Renal cortical epithelial cell (primary cell): ENCODE data around the gene SLC25A24. TPM values are rescaled to one million over a fixed set of nuclear protein-coding genes. Genes with fewer than 3 reads are reported as not detected.
"Not testable (repeated sequence)": the region's sequence is repeated elsewhere in the genome, so short reads cannot be mapped to it uniquely, and the experiment has no call there.

Source experiments
- DNase-seq: peaks from one replicate; pipeline ENCODE4 v3.0.0-alpha.2; 2011; ENCODE audit warnings: low read depth
- total RNA-seq: library from RNA; depleted of rRNA; stranded (reverse); fragments of >200 nt; gene quantifications from 2 replicates; pipeline ENCODE4 v1.2.3, GENCODE V29; 2014

Gene SLC25A24
- total RNA-seq, 1 donor from 2014 or later = 67.5 TPM

DNA sequence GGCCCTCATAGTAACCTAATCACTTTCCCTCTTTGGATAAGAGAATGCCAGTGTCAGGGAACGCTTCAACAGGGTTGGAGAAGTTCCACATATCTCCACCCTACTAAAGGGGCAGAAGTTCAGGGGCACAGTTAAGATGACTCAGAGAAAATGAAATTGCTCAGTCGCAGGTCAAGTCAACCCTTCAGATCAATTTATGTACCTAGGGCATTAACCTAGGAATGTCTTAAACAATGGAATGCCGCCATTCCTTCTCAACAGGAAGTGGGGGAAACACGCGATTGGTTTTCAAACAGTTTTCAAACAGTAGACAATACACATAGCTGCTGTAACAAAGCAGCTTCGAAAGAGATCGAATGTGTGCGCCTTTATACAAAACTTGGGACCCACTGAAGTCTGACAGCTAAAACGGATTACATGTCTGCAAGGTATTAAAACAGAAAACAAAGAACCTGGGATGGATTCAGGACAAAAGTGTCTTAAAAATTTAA is 897 bp downstream of the SLC25A24 start:
- DNase-seq = peak; percentile 84

DNA sequence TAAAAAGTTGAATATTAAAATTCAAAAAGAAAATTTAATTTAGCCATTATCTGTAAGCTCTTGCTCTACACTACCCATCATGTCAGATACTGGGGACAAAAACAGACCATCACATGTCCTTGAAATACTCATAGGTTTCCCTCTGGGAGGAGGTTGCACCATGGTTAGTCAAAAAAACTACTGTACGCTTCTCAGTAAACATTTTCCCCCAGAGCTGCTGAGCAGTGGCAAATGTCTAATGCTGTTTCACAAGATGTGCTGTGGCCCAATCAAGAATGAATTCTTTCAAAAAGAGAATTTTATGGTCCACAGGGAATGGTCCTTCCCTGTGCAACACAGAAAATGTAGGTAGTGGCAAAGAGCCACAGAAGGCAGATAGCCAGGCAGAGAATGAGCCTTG is 6.1 kb downstream of the SLC25A24 start:
- DNase-seq = no peak

DNA sequence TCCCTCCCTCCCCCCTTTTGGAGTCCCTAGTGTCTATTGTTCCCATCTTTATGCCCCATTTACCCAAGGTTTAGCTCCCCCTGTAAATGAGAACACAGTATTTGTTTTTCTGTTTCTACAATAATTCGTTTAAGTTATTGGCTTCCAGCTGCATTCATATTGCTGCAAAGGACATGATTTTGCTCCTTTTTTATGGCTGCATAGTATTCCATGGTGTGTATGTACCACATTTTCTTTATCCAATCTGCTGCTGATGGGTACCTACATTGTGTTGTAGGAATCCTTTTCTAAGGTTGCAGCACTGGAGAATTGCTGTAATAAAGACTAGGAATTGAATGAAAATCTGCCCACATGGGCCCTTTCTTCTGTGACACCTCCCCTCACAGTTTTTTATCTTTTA is 6.8 kb downstream of the SLC25A24 start:
- DNase-seq = no peak

DNA sequence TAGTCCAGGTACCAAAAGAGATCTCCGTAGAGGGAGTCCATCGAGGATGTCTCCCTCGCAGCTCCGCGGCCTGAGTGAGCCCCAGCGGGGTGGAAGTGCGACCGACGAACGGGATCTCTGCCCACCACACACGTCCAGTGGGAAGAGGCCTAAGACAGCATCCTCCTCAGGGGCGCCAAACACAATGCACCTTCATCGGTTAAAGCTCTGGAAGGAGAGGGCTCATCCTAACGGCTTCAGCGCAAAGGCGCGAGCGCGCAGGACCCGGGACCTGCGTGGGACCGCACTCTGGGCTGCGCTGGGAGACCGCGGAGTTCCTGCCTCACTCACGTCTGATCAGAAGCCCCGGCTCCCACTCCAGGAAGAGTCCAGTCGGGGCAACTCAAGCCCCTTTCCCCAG is 7.6 kb downstream of the SLC25A24 start:
- DNase-seq = no peak

DNA sequence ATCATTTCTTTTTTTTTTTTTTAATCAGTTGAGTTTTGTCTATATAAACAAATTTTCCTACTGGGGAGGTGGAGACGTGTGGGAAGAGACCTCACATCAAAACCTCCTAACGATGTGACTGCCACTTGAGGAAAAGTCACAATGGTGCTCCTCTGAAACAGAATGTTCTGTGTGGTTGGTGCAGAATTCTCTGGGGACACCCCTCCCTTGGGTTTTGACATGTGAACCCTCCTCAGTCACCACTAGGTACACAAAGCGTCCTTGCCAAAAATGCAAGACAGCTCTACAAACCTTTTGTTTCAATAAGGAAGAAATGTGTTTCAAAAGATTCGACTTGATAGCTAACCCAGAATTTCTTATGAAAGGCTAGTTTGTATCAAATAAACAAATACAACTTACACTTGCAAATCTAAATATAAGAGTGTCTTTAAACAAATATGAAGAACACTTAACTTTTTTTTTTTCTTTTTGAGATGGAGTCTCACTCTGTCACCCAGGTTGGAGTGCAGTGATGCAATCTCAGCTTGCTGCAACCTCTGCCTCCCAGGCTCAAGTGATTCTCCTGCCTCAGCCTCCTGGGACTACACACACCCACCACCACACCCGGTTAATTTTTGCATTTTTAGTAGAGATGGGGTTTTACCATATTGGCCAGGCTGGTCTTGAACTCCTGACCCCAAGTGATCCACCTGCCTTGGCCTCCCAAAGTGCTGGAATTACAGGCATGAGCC is 9.3 kb downstream of the SLC25A24 start:
- DNase-seq = no peak

DNA sequence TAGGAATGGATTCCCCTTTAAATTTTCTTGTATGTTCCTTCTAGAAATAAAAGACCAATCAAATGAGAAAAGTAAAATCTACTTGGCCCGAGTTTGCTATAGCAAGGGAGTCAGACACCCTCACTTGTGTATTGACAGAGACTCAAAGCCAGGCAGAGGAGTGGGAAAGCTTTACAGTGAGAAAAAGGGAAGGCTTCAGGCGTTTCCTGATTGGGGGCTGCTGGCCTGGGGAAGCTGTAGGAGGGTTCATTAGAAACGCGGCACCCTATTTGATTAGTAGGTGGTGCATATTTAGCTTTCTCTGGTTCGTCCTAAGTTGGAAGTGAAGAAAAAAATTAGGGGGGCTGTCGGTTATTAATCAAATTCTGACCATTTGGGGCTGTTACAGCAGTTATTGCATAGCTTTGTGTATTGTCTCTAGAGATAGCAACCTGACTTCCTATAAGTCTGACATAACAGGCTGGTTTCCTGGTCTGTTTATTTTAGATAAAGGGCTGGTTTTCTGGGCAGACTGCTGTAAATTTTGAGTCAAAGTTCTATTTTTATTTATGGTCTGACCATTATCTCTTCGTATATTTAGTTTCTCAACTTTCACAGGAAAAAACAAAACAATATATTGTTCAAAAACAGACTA is 10.0 kb downstream of the SLC25A24 start:
- DNase-seq = no peak

DNA sequence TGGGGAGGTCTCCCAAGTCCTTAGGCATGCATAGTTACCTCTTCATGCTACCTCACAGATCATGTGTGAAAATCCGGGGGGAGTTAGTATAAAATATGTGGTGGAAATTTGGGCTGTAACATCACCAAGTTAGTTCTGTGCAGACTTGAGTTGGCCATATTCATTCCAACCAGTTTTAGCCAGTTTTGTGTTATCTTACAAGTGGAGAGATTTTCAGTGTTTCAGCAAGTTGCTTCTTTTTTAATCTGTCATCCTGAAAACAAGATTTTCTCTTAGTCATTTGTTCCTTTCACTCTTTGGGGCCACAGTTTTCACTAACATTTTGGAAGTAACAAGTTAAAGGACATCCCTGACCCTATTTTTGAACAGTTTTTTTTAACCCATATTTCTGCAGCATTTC is 11.3 kb downstream of the SLC25A24 start:
- no peak for DNase-seq

DNA sequence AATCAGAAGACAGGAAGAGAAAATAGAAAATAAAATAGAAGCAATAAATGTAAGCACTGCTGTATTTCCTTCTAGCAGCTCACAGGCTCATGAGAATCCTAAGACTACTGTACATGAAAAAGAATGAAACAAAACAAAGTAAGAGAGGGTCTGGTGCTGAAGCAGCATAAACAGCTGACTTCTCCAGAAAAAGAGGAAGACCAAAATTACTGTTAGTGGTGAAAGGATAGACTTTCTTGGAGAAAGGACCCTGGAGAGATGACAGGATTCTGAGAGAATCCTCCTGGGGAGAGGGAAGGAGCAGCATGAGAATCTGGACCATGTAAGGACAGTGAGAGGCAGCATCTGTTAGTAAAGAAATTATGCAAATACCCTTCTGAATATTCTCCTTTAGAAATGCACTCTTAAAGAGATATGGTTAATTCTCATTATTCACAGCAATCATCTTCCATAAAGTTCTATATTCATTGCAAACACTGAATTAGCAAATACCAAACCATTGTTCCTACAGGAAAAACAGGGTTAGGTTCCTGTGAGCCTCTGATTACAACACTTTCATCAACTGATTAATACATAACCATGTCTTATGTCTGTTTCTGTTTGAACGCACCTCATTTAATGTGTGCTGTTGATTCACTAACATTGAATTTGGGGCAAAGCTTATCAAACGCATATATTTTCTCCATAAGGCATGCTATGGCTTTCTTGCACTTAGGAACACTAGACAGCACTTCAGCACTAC is 17.0 kb downstream of the SLC25A24 start:
- no peak for DNase-seq

DNA sequence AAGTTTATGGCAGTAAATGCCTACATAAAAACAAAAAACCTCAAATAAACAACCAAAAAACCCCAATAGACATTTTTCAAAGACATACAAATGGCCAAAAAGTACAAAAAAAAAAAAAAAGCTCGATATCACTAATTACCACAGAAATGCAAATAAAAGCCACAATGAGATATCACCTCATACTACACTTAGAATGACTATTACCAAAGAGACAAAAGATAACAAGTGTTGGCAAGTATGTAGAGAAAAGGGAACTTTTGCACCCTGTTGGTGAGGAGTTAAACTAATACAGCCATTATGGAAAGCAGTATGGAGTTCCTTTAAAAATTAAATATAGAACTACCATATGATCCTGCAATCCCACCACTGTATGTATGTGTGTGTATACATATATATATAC is 21.1 kb downstream of the SLC25A24 start:
- no peak for DNase-seq

DNA sequence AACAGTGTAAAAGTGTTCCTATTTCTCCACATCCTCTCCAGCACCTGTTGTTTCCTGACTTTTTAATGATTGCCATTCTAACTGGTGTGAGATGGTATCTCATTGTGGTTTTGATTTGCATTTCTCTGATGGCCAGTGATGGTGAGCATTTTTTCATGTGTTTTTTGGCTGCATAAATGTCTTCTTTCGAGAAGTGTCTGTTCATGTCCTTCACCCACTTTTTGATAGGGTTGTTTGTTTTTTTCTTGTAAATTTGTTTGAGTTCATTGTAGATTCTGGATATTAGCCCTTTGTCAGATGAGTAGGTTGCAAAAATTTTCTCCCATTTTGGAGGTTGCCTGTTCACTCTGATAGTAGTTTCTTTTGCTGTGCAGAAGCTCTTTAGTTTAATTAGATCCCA is 37.7 kb downstream of the SLC25A24 start:
- DNase-seq = not testable (repeated sequence)

DNA sequence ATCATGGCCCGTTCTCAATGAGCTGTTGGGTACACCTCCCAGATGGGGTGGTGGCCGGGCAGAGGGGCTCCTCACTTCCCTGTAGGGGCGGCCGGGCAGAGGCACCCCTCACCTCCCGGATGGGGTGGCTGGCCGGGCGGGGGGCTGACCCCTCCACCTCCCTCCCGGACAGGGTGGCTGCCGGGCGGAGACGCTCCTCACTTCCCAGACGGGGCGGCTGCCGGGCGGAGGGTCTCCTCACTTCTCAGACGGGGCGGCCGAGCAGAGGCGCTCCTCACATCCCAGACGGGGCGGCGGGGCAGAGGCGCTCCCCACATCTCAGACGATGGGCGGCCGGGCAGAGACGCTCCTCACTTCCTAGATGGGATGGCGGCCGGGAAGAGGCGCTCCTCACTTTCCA is 40.2 kb downstream of the SLC25A24 start:
- DNase-seq = not testable (repeated sequence)

DNA sequence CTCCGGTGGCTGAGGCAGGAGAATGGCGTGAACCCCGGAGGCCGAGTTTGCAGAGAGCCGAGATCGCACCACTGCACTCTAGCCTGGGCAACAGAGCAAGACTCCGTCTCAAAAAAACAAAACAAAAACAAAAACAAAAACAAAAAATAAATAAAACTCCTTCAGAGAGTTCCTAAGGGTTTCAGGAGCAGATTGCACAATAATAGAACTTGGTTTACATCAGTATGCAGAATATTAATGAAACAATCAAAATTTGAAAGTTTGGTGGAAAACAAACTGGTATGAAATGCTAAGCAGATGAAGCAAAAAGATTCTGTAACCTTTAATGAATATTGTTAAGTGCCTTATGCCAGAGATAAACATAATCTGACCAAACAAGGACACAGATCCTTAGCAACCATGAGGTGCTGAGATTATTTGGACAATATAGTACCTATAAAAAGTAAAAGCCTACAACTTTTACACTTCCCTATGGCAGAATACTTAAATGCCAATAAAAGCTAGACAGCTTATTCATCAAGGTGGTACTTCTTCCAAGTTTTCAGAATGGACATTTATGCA is 41.2 kb downstream of the SLC25A24 start:
- DNase-seq = no peak

DNA sequence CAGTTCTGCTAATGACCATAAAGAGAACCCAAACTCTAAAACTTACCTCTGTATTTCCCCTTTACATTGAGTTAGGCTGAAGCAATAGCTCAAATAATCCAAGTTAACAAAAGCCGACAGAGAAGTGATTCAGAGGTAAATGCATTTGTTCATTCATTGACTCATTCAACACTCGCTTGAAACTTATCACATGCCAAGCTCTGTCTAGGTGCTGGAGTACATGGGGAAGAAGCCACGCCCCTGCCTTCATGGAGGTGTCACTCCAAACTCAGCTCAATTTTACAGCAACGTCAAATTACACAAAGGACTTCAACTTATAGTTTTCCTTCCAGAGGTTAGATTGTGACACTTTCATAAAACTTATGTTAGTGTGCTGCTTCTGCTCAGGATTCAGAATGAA is 45.8 kb downstream of the SLC25A24 start:
- DNase-seq = peak; percentile 3

DNA sequence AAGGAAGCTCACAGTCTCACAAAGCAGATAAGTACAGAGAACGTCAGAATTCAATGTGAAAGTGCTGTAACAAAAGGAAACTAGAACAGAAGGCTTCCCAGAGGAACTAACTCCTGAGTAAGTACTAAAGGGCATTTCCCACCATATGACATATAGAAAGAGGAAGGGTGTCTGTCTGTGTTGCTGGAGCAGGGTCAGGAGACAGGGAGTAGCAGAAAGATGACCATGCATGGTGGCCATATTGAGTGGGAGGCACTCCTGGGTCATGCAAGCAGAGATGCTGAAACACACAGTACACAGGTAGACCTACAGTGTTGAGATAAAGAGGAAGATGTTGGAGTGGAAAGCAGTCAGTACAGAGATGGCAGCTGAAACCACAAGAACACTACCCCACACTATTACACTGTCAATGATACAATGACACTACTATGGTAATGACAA is 47.3 kb downstream of the SLC25A24 start:
- DNase-seq = no peak

DNA sequence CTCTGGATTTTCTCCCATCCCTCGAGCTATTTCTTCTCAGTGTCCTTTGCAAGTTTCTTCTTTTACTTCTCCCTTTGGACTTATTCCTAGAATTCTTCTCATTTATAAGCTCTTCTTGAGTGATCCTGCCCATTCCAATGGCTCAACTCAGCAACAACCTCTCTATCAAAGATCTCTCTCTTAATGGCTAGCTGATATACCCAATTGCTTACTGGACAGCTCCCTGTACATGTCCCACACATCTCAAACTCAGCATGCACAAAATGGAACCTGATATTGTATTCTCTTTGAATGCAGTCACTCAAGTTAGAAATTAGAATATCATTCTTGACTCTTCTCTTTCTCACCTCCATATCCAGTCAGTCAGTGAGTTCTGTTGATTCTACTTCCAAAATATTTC is 48.6 kb downstream of the SLC25A24 start:
- DNase-seq = no peak

DNA sequence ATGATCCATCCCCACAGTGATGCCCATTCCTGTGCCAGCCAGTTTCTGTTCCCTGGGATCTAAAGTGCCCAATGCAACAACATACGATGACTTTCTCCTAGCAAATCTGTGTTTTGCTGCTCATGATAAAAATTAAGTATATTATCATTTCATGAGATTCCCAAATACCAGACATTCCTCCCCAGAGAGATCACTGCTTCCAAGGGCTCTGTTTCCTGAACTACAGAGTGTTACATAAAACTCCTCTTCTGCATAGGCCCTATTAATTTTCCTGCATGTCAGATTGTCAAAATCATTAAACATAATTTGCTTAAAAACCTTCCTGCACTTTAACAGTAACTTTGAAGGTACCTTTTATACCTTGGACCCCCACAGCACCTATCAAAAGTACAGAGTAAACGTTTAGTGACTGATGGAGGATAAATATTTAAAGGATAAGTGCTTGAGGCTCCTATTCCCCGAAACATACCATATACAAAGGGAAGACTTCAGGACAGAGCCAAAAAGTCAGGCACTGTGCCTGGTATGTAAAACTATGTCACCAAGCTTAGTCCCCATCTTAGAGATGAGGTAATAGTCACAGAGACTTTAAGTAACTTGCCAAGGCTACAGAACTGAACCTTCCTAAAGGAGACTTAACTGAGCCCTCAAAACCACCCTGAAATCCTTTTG is 50.2 kb downstream of the SLC25A24 start:
- DNase-seq = no peak

DNA sequence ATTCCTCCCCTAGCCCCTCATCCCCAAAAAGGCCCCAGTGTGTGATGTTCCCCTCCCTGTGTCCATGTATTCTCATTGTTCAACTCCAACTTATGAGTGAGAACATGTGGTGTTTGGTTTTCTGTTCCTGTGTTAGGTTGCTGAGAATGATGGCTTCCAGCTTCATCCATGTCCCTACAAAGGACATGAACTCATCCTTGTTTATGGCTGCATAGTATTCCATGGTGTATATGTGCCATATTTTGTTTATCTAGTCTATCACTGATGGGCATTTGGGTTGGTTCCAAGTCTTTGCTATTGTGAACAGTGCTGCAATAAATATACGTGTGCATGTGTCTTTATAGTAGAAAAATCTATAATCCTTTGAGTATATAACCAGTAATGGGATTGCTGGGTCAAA is 55.6 kb downstream of the SLC25A24 start:
- not testable (repeated sequence) for DNase-seq

DNA sequence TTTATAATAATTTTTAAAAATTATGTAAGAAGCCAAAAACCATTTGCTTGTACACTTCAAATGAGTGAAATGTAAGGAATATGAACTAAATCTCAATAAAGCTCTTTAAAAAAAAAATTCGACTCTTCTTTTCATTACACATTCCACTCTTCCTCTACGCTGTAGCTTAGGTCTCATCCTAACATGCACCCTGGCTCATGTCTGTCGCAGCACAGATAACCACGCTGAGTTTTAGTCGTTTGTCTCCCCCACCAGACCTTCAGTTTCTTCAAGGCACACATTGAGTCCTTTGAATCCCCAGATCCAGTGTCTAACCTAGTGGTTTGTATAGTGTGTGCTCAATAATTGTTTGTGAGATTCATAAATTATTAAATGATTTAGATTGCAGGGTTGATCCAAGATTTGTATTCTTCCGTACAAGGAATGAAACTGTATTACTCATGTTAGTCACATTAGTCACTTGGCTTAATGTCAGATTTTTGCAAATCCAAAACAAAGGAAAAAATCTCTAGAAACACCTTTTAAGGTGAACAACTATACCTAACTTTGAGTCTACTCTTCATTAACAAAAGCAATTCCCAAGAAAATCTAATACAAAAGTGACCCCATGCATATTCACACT is 57.3 kb downstream of the SLC25A24 start:
- peak; percentile 24 for DNase-seq

DNA sequence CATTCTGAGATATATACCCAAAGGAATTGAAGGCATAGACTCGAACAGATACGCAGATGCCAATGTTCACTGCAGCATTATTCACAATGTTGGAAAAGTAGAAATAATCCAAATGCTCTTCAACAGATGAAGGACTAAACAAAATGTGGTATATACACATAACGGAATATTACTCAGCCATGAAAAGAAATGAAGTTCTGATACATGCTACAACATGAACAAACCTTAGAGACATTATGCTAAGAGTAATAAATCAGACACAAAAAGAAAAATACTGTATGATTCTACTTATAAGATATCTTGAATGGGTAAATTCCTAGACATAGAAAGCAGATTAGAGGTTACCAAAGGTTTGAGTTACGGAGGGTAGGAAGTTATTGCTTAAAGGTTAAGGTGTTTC is 57.9 kb downstream of the SLC25A24 start:
- DNase-seq = no peak

DNA sequence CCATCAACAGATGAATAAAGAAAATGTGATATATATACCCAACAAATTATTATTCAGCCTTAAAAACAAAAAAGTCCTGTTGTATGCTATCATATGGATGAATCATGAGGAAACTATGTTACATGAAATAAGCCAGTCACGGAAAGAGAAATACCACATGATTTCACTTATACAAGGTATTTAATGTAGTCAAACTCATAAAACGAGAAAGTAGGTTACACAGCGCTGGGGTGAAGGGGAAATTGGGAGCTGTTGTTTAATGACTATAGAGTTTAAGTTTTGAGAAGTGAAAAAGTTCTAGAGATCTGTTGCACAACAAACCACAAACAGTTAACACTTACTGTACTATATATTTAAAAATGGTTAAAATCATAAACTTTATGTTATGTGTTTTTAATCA is 58.5 kb downstream of the SLC25A24 start:
- DNase-seq = no peak

DNA sequence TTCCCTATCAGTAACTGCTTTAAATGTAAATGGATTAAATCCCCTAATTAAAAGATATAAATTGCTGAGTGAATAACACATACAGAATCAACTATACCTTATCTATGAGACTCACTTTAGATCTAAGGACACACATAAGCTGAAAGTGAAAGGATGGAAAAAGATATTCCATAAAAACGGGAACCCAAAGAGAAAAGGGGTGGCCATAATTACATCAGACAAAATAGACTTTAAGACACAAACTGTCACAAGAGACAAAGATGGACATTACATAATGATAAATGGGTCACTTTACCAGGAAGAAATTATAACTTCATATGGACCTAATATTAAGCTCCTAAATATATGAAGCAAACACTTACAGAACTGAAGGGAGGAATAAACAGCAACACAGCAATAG is 59.2 kb downstream of the SLC25A24 start:
- DNase-seq = no peak
